Smooth muscle cell of the pulmonary artery (primary cell): ENCODE data around the gene SLC15A4. TPM values are rescaled to one million over a fixed set of nuclear protein-coding genes. Genes with fewer than 3 reads are reported as not detected.

Source experiments
- total RNA-seq: library from RNA; depleted of rRNA; stranded (reverse); fragments of >200 nt; gene quantifications from 2 replicates; pipeline ENCODE4 v1.2.3, GENCODE V29; 2014

SLC15A4 gene
- 60.9 and 63.6 TPM in 2 replicates for total RNA-seq

DNA sequence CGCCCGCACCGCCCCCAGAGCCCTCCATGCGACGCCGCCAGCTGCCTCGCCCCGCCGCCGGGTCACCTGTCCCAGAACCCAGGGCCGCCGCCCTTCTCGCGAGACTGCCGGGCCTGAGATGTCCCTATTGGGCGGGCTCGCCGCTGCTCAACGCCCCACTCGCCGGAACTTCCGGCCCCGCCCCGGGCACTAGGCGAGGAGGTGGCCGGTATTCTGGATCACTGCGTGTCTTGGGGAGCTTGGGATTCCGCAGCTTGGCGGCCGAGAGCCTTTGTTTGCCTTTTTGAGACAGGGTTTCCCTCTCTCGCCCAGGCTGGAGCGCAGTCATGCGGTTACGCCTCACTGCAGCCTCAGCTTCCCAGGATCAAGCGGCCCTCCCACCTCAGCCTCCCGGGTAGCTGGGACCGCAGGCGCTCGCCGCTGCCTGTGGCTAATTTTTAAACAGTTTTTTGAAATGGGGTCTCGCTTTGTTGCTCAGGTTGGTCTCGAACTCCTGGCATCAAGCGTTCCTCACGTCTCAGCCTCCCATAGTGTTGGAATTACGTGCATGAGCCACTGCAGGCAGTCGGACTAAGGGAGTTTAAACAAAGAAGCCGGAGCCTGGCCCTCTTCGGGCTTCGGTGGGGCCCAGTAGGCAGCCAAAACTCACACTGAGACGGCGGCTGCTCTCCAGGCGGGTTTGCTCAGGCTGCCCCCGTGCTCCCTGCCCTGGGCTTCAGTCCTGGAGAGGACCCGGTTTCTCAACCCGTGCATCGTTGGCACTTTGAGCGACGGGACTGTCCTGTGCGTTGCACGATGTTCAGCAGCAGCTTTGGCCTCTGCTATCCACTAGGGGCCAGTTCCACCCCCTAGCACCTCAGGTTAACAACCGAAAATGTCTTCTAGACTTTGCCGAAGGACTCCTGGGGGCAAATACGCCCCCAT, at the start of gene SLC15A4:
TSS of gene SLC15A4 (minus strand) at position 43 of the 924 bp plus-strand sequence. CDS start at position 28, 15 bp downstream.

DNA sequence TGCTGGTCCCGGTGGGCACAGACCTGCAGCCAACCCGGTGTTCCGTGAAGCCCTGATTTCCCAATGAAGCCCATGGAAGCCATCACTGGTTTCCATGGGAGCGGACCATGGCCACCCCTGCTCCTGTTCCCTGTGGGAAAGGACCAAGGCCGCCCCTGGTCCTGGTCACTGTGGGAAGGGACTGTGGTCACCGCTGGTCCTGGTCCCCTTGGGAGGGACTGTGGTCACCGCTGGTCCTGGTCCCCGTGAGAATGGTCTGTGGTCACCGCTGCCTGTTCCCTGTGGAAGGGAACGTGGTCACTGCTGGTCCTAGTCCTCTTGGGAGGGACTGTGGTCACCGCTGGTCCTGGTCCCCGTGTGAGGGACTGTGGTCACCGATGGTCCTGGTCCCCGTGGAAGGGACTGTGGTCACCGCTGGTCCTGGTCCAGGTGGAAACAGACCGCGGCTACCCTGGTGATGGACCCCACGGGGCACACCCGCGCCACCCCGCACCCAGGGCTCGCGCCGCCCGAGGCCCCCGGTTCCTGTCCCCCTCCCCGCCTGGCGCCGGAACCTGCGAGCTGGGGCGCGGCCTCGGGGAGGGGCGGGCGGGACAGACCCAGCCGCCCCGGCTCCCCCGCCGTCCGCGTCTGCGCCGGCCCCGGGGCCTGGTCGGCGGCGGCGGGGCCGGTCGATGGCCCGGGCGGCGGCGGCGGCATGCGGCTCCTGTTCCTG, 29.3 kb upstream of the SLC15A4 start, which contains the start of gene GLT1D1:
TSS of gene GLT1D1 (plus strand) at position 594 of the 715 bp plus-strand sequence. CDS start at position 698, 104 bp downstream.

Other genes with a start within 250 kb of the SLC15A4 start
- gene GLT1D1, start 29.5 kb upstream of the SLC15A4 start, total RNA-seq = under 0.01 TPM in 1 of 2 replicates, not detected in the other